Mesenchymal stem cell (in vitro differentiated cells and primary cell): ENCODE measurements around the gene CLDND2.

ENCODE experiments used
- DNase-seq: peaks from one replicate; pipeline ENCODE4 v3.0.0-alpha.2; 2013
- H2AFZ ChIP-seq: one replicate; pipeline ENCODE4 v1.6.1; 2013; ENCODE audit warnings: low read depth, mild to moderate bottlenecking, control low read depth, inconsistent platforms, low read length, moderate library complexity
- H2AK5ac ChIP-seq: 2 replicates; pipeline ENCODE4 v1.6.1; 2013; ENCODE audit warnings: low read length, moderate library complexity, mild to moderate bottlenecking, inconsistent platforms; ENCODE audit not compliant: severe bottlenecking
- H2BK120ac ChIP-seq: one replicate; pipeline ENCODE4 v1.6.1; 2013; ENCODE audit warnings: low read depth, mild to moderate bottlenecking, inconsistent platforms, low read length, moderate library complexity
- H2BK12ac ChIP-seq, 2 experiments: one replicate each; pipeline ENCODE4 v1.6.1; 2013; ENCODE audit warnings: inconsistent platforms in 2 of 2, low read length in 2 of 2, mild to moderate bottlenecking in 2 of 2, moderate library complexity in 2 of 2, control low read depth in 1 of 2
- H2BK15ac ChIP-seq: one replicate; pipeline ENCODE4 v1.6.1; 2013; ENCODE audit warnings: mild to moderate bottlenecking, low read depth, inconsistent platforms; ENCODE audit not compliant: poor library complexity, severe bottlenecking
- H2BK5ac ChIP-seq: 2 replicates; pipeline ENCODE4 v1.6.1; 2013; ENCODE audit warnings: low read depth, mild to moderate bottlenecking, low read length, control low read depth, inconsistent platforms; ENCODE audit not compliant: poor library complexity, severe bottlenecking
- H3K14ac ChIP-seq, 2 experiments: one replicate each; pipeline ENCODE4 v1.6.1; 2013; ENCODE audit warnings: inconsistent platforms in 2 of 2, low read length in 2 of 2, control low read depth in 1 of 2, mild to moderate bottlenecking in 1 of 2, moderate library complexity in 1 of 2
- H3K18ac ChIP-seq, 2 experiments: one replicate each; pipeline ENCODE4 v1.6.1; 2013; ENCODE audit warnings: inconsistent platforms in 2 of 2, low read length in 2 of 2, control low read depth in 1 of 2, low read depth in 1 of 2, mild to moderate bottlenecking in 1 of 2
- H3K23ac ChIP-seq, 2 experiments: one replicate each; pipeline ENCODE4 v1.6.1; 2013; ENCODE audit warnings: inconsistent platforms in 2 of 2, low read length in 2 of 2, mild to moderate bottlenecking in 2 of 2, moderate library complexity in 2 of 2, control low read depth in 1 of 2
- H3K27ac ChIP-seq: 2 replicates; pipeline ENCODE4 v1.5.1; 2013; ENCODE audit warnings: mild to moderate bottlenecking, moderate library complexity, low read length, control low read depth, inconsistent platforms; ENCODE audit not compliant: poor library complexity, severe bottlenecking
- H3K27me3 ChIP-seq, 2 experiments: 2 replicates each; pipeline versions ENCODE4 v1.6.1 to v1.7.0; 2013; ENCODE audit warnings: low read length in 2 of 2, mild to moderate bottlenecking in 2 of 2, moderate library complexity in 2 of 2, control low read depth in 1 of 2, inconsistent platforms in 1 of 2; ENCODE audit not compliant: control insufficient read depth in 1 of 2, insufficient read depth in 1 of 2
- H3K36me3 ChIP-seq, 2 experiments: 2 replicates each; pipeline versions ENCODE4 v1.6.1 to v1.7.0; 2013; ENCODE audit warnings: low read length in 2 of 2, control low read depth in 1 of 2, inconsistent platforms in 1 of 2, low read depth in 1 of 2, mild to moderate bottlenecking in 1 of 2; ENCODE audit not compliant: insufficient read depth in 2 of 2, control insufficient read depth in 1 of 2
- H3K4ac ChIP-seq, 2 experiments: one replicate each; pipeline ENCODE4 v1.6.1; 2013; ENCODE audit warnings: inconsistent platforms in 2 of 2, low read length in 2 of 2, mild to moderate bottlenecking in 2 of 2, moderate library complexity in 2 of 2, control low read depth in 1 of 2, low read depth in 1 of 2
- H3K4me1 ChIP-seq: 2 replicates; pipeline ENCODE4 v1.6.1; 2013; ENCODE audit warnings: low read depth, low read length, control low read depth; ENCODE audit not compliant: control insufficient read depth, insufficient read depth
- H3K4me2 ChIP-seq: 2 replicates; pipeline ENCODE4 v1.6.1; 2013; ENCODE audit warnings: low read length, mild to moderate bottlenecking, inconsistent platforms; ENCODE audit not compliant: poor library complexity, severe bottlenecking
- H3K4me3 ChIP-seq, 2 experiments: 2 replicates each; pipeline versions ENCODE4 v1.5.1 to v1.7.0; 2013; ENCODE audit warnings: low read length in 2 of 2, mild to moderate bottlenecking in 2 of 2, control low read depth in 1 of 2, low read depth in 1 of 2; ENCODE audit not compliant: insufficient read depth in 1 of 2
- H3K79me1 ChIP-seq: replicated peaks from 2 replicates; pipeline ENCODE4 v1.6.1; 2013; ENCODE audit warnings: mild to moderate bottlenecking, control low read depth, low read length, inconsistent platforms; ENCODE audit not compliant: poor library complexity, severe bottlenecking
- H3K9ac ChIP-seq: 2 replicates; pipeline ENCODE4 v1.7.0; 2013; ENCODE audit warnings: mild to moderate bottlenecking, low read length, moderate library complexity
- H3K9me3 ChIP-seq: 2 replicates; pipeline ENCODE4 v1.7.0; 2013; ENCODE audit warnings: mild to moderate bottlenecking, low read length; ENCODE audit not compliant: control insufficient read depth
- H4K8ac ChIP-seq: one replicate; pipeline ENCODE4 v1.6.1; 2013; ENCODE audit warnings: inconsistent platforms, mild to moderate bottlenecking, low read length, moderate library complexity
- H4K91ac ChIP-seq: one replicate; pipeline ENCODE4 v1.6.1; 2013; ENCODE audit warnings: mild to moderate bottlenecking, low read length, inconsistent platforms
- WGBS: methylation state at CpG from one replicate; pipeline ENCODE4 v1.1.7; 2013; ENCODE audit warnings: mixed read lengths; 5-methylcytosine and 5-hydroxymethylcytosine counted together

CLDND2 gene

DNA sequence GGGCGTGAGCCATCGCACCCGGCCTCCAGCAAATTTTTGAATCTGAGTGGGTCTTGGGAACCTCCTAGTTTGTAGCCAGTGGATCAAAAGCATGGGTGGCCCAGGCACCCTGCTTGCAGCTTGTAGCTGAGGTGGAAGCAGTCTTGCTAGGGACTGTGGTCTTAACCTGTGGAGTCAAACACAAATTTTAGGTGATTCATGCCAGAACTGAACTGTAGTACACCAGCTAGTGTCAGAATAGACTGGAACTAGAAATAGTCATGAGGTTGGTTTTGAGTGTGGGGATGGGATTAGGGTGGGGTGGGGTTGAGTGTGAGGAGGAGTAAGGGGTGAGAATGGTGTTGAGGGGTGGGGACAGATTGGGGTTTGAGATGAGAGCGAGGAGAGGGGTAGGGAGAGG, 13.2 kb upstream of the CLDND2 start:
- Histone ChIP-seq H3K18ac (no peak overlapping the region), H2BK12ac (no peak overlapping the region), H3K14ac (no peak overlapping the region), H2AFZ (no peak overlapping the region), H4K8ac (no peak overlapping the region), H2BK5ac (no peak overlapping the region), H3K4ac (no peak overlapping the region), H4K91ac (no peak overlapping the region), H3K79me1 (no peaks in the 10 kb centered on the region), H2BK120ac (no peak overlapping the region), H3K9me3 (no peaks in the 10 kb centered on the region), H3K4me2 (no peak overlapping the region), H3K27ac (no peak overlapping the region), H3K4me1 (no peaks in the 10 kb centered on the region), H3K27me3 (no peaks in the 10 kb centered on the region), H3K4me3 (no peak overlapping the region), H2AK5ac (no peak overlapping the region), H2BK15ac (no peak overlapping the region), H3K9ac (no peak overlapping the region), H3K36me3 (no peaks in the 10 kb centered on the region), H3K23ac (no peak overlapping the region)
- WGBS, result 90% methylated on average over 4 of the region's 4 CpGs
- DNase-seq, result no peak

DNA sequence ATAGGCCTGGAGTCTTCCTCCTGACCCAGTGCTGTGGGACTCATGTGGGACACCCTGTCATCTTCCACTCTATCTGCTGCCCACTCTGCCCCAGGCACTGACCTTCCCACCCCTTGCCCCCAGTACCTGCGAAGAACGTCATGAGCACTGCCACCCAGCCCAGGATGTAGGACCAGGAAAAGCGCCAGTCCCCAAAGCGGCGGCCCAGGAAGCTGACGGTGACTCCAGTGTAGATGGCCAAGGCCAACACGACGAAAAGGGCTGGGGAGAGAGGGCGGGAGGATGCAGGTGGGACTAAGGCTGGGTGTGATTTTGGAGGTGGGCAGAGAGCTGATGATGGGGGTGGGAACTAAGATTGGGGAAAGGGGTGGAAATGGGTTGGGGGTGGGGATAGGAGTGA, 11.6 kb upstream of the CLDND2 start:
- no peak overlapping the region for H2BK12ac ChIP-seq

DNA sequence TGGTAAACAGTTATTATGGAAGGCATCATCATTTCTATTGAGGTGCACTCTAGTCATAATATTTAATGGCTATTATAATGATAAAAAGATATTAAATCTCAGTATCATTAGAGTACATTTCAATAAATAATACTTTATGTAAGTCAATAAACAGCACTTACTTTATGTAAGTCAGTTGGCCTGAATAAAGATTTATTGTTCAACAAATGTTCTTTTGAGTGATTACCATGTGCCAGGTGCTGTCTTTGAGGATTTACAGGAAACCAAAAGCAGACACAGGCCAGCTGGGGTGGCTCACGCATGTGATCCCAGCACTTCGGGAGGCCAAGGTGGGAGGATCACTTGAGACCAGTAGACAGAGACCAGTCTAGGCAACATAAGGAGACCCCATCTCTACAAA, 8.6 kb upstream of the CLDND2 start:
- Histone ChIP-seq H3K9me3 (no peaks in the 10 kb centered on the region), H3K27me3 (peaks cover 0 to 6% of the 10 kb centered on the region in 2 experiments)
- 100% methylated on average over 2 of the region's 2 CpGs for WGBS

More for the DNA sequence above, 11.6 kb upstream of the CLDND2 start:
- Histone ChIP-seq H3K4me2 (no peak overlapping the region), H2BK5ac (no peak overlapping the region), H2AFZ (no peak overlapping the region), H3K4me3 (no peak overlapping the region), H2AK5ac (no peak overlapping the region), H2BK120ac (no peak overlapping the region), H3K36me3 (no peaks in the 10 kb centered on the region), H3K27ac (no peak overlapping the region), H3K9ac (no peak overlapping the region), H3K23ac (no peak overlapping the region), H4K91ac (no peak overlapping the region), H3K27me3 (no peaks in the 10 kb centered on the region), H4K8ac (no peak overlapping the region), H3K9me3 (no peaks in the 10 kb centered on the region), H3K79me1 (no peaks in the 10 kb centered on the region), H3K4ac (no peak overlapping the region), H3K18ac (no peak overlapping the region), H3K14ac (no peak overlapping the region), H2BK15ac (no peak overlapping the region), H3K4me1 (no peaks in the 10 kb centered on the region)
- 96% methylated on average over 9 of the region's 9 CpGs for WGBS
- no peak for DNase-seq

DNA sequence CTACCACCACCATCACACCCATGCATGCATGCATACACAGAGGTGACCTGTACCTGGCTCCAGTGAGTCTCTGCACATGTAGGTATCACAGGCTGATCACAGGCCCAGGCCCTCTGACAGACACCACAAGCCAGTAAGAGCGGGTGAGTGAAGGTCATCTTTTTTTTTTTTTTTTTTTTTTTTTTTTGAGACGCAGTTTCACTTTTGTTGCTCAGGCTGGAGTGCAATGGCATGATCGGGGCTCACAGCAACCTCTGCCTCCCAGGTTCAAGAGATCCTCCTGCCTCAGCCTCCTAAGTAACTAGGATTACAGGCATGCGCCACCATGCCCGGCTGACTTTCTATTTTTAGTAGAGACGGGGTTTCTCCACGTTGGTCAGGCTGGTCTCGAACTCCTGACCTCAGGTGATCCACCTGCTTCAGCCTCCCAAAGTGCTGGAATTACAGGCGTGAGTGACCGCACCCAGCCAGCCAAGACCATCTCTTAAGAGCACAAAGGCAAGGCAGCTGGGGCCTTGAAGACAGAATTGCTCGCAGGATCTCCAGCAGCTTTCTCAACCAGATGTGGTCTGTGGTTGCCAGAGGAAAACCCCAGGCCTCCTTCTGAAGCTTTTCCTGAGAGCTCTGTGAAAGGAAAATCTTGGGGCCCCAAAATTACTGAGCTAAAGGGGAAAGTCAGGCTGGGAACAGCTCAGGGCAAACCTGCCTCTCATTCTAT, 6.9 kb upstream of the CLDND2 start:
- 76% methylated on average over 10 of the region's 11 CpGs for WGBS

More for the DNA sequence above, 8.6 kb upstream of the CLDND2 start:
- no peak overlapping the region for H3K4me2 ChIP-seq
- H3K4me1 ChIP-seq, result no peaks in the 10 kb centered on the region
- no peak overlapping the region for H3K9ac ChIP-seq
- H2BK12ac ChIP-seq, result no peak overlapping the region
- H3K79me1 ChIP-seq, result no peaks in the 10 kb centered on the region
- no peak overlapping the region for H4K91ac ChIP-seq
- H2AFZ ChIP-seq, result no peak overlapping the region
- no peak overlapping the region for H3K27ac ChIP-seq
- no peak overlapping the region for H3K23ac ChIP-seq
- H4K8ac ChIP-seq, result no peak overlapping the region
- no peak overlapping the region for H2AK5ac ChIP-seq
- H2BK120ac ChIP-seq, result no peak overlapping the region
- H3K14ac ChIP-seq, result no peak overlapping the region
- no peak overlapping the region for H3K4me3 ChIP-seq
- no peak overlapping the region for H2BK5ac ChIP-seq
- DNase-seq, result no peak
- no peaks in the 10 kb centered on the region for H3K36me3 ChIP-seq
- no peak overlapping the region for H3K18ac ChIP-seq
- no peak overlapping the region for H3K4ac ChIP-seq
- no peak overlapping the region for H2BK15ac ChIP-seq

More for the DNA sequence above, 6.9 kb upstream of the CLDND2 start:
- H3K27me3 ChIP-seq, result peaks cover 4 to 20% of the 10 kb centered on the region in 2 experiments
- no peak overlapping the region for H3K18ac ChIP-seq
- no peak overlapping the region for H3K4me2 ChIP-seq
- H4K91ac ChIP-seq, result no peak overlapping the region
- H3K23ac ChIP-seq, result no peak overlapping the region
- no peak overlapping the region for H3K4me3 ChIP-seq
- H3K36me3 ChIP-seq, result no peaks in the 10 kb centered on the region
- no peak overlapping the region for H4K8ac ChIP-seq
- H2BK5ac ChIP-seq, result no peak overlapping the region
- H3K9me3 ChIP-seq, result no peaks in the 10 kb centered on the region
- no peak overlapping the region for H2BK15ac ChIP-seq
- H3K9ac ChIP-seq, result no peak overlapping the region
- no peak overlapping the region for H2AFZ ChIP-seq
- H2BK120ac ChIP-seq, result no peak overlapping the region
- H3K79me1 ChIP-seq, result no peaks in the 10 kb centered on the region
- no peak overlapping the region for H3K14ac ChIP-seq
- H2AK5ac ChIP-seq, result no peak overlapping the region
- H3K27ac ChIP-seq, result no peak overlapping the region
- H2BK12ac ChIP-seq, result no peak overlapping the region
- no peaks in the 10 kb centered on the region for H3K4me1 ChIP-seq
- no peak overlapping the region for H3K4ac ChIP-seq
- no peak for DNase-seq
